Effector memory CD4-positive, alpha-beta T cell (primary cell): ENCODE data around the gene ACAP3.
A peak's percentile ranks its signal among the peaks of the same experiment; 100 is the strongest.

Experiments
- DNase-seq, 3 donors: peaks; one replicate each; pipeline ENCODE4 v3.0.0-alpha.2; 2020
- H3K27ac ChIP-seq: 2 replicates; pipeline ENCODE4 v1.7.0; 2013; ENCODE audit warnings: mild to moderate bottlenecking, low read length, moderate library complexity; ENCODE audit not compliant: insufficient read depth, poor library complexity, severe bottlenecking
- H3K27me3 ChIP-seq: replicated peaks from 2 replicates; pipeline ENCODE4 v1.7.0; 2013; ENCODE audit warnings: mild to moderate bottlenecking, low read length; ENCODE audit not compliant: insufficient read depth, control insufficient read depth, poor library complexity, severe bottlenecking
- H3K36me3 ChIP-seq: 2 replicates; pipeline ENCODE4 v1.7.0; 2013; ENCODE audit warnings: mild to moderate bottlenecking, low read length, moderate library complexity; ENCODE audit not compliant: control insufficient read depth, insufficient read depth
- H3K4me1 ChIP-seq: 2 replicates; pipeline ENCODE4 v1.7.0; 2013; ENCODE audit warnings: low read length, mild to moderate bottlenecking; ENCODE audit not compliant: control insufficient read depth, insufficient read depth, poor library complexity, severe bottlenecking
- H3K4me3 ChIP-seq: 2 replicates; pipeline ENCODE4 v1.7.0; 2013; ENCODE audit warnings: low read length, low read depth, mild to moderate bottlenecking; ENCODE audit not compliant: insufficient read depth, poor library complexity, severe bottlenecking
- H3K9me3 ChIP-seq: 2 replicates; pipeline ENCODE4 v1.7.0; 2013; ENCODE audit warnings: mild to moderate bottlenecking, low read length, moderate library complexity; ENCODE audit not compliant: control insufficient read depth

ACAP3 gene

GRCh38 chr1:1351511-1352427 is 44.0 kb upstream of the ACAP3 start:
- H3K27me3 ChIP-seq: peaks cover 32% of the 10 kb centered on the region
- peaks cover 35% of the 10 kb centered on the region for H3K4me1 ChIP-seq
- DNase-seq: no peak
- H3K4me3 ChIP-seq: no peak overlapping the region
- H3K9me3 ChIP-seq: no peaks in the 10 kb centered on the region
- no peak overlapping the region for H3K27ac ChIP-seq
- no peaks in the 10 kb centered on the region for H3K36me3 ChIP-seq

- DNase-seq: peak; percentile 48 to 66 (median 64)
- H3K4me1 ChIP-seq: peaks cover 28% of the 10 kb centered on the region
- peak within 1 kb of the TSS; percentile 60 for H3K4me3 ChIP-seq
Observed at GRCh38 chr1:1349256-1350012, 41.7 kb upstream of the ACAP3 start, which contains the start of gene DVL1. Gene DVL1 (minus strand): TSS chr1:1349418. CDS start chr1:1349065, 353 bp downstream.

GRCh38 chr1:1348420-1349255 is 40.9 kb upstream of the ACAP3 start:
- no peaks in the 10 kb centered on the region for H3K36me3 ChIP-seq
- no peak overlapping the region for H3K27ac ChIP-seq
- H3K4me3 ChIP-seq: peak overlapping the region; percentile 52
- peaks cover 13% of the 10 kb centered on the region for H3K27me3 ChIP-seq
- no peaks in the 10 kb centered on the region for H3K9me3 ChIP-seq
- peaks cover 20% of the 10 kb centered on the region for H3K4me1 ChIP-seq
- no peak for DNase-seq

More at GRCh38 chr1:1349256-1350012, 41.7 kb upstream of the ACAP3 start, which contains the start of gene DVL1:
- Histone ChIP-seq H3K36me3 (no peaks in the 10 kb centered on the region), H3K27me3 (peaks cover 21% of the 10 kb centered on the region), H3K27ac (peak within 1 kb of the TSS; percentile 70), H3K9me3 (no peaks in the 10 kb centered on the region)

GRCh38 chr1:1347663-1348419 is 40.1 kb upstream of the ACAP3 start:
- Histone ChIP-seq H3K27ac (no peak overlapping the region), H3K4me1 (peaks cover 18% of the 10 kb centered on the region), H3K27me3 (peaks cover 5% of the 10 kb centered on the region), H3K36me3 (no peaks in the 10 kb centered on the region), H3K9me3 (no peaks in the 10 kb centered on the region), H3K4me3 (peak overlapping the region; percentile 52)
- DNase-seq: no peak

GRCh38 chr1:1347026-1347595 is 39.4 kb upstream of the ACAP3 start:
- no peak overlapping the region for H3K4me3 ChIP-seq
- H3K27ac ChIP-seq: no peak overlapping the region
- H3K27me3 ChIP-seq: peaks cover under 1% of the 10 kb centered on the region
- DNase-seq: no peak
- H3K4me1 ChIP-seq: peaks cover 18% of the 10 kb centered on the region
- no peaks in the 10 kb centered on the region for H3K9me3 ChIP-seq
- H3K36me3 ChIP-seq: no peaks in the 10 kb centered on the region

GRCh38 chr1:1346501-1346890 is 38.8 kb upstream of the ACAP3 start:
- DNase-seq: no peak
- H3K36me3 ChIP-seq: no peaks in the 10 kb centered on the region
- no peak overlapping the region for H3K27ac ChIP-seq
- H3K9me3 ChIP-seq: no peaks in the 10 kb centered on the region
- H3K4me1 ChIP-seq: peaks cover 18% of the 10 kb centered on the region
- no peaks in the 10 kb centered on the region for H3K27me3 ChIP-seq
- no peak overlapping the region for H3K4me3 ChIP-seq

GRCh38 chr1:1345860-1346500 is 38.2 kb upstream of the ACAP3 start:
- Histone ChIP-seq H3K4me3 (no peak overlapping the region), H3K27ac (no peak overlapping the region), H3K9me3 (no peaks in the 10 kb centered on the region), H3K27me3 (no peaks in the 10 kb centered on the region), H3K4me1 (peaks cover 18% of the 10 kb centered on the region), H3K36me3 (no peaks in the 10 kb centered on the region)
- DNase-seq: no peak

GRCh38 chr1:1345384-1345783 is 37.7 kb upstream of the ACAP3 start:
- Histone ChIP-seq H3K4me3 (no peak overlapping the region), H3K36me3 (no peaks in the 10 kb centered on the region), H3K27ac (no peak overlapping the region), H3K9me3 (no peaks in the 10 kb centered on the region), H3K27me3 (no peaks in the 10 kb centered on the region), H3K4me1 (peaks cover 18% of the 10 kb centered on the region)
- no peak for DNase-seq
